Measurements from ENCODE around the gene COLGALT1. TPM values are rescaled to one million over a fixed set of nuclear protein-coding genes. Genes with fewer than 3 reads are reported as not detected.
"Not testable (repeated sequence)": the region's sequence is repeated elsewhere in the genome, so short reads cannot be mapped to it uniquely, and the experiment has no call there.

The COLGALT1 gene
- total RNA-seq = 29.9 TPM
- long read RNA-seq, transcript COLGALT1-202 (2 exons, 2,941 nt) = minor isoform, 17 of 75 reads
- long read RNA-seq, transcript COLGALT1-201 (12 exons, 3,704 nt) = major isoform, 30 of 75 reads
- long read RNA-seq, partial matches to known transcripts = 15 of 75 reads
- long read RNA-seq, other reads (novel, unspliced or antisense) = 13 of 75 reads

DNA sequence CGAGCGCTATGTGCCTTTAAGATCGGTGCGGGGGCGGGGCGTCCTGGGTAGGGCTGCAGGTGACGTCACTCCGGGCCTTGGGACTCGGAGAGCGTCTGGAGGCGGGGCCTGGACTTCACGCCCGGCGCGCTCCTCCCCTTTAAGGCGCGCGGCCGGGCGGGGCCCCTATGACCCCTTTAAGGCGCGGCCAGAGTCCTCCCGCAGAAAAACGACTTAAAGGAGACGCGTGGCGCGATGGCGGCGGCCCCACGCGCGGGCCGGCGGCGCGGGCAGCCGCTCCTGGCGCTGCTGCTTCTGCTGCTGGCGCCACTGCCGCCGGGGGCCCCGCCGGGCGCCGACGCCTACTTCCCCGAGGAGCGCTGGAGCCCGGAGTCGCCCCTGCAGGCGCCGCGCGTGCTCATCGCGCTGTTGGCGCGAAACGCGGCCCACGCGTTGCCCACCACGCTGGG lies at the start of gene COLGALT1:
TSS of gene COLGALT1 (plus strand) at position 170 of the 449 bp plus-strand sequence. CDS start at position 235, 65 bp downstream.
- ATAC-seq (ENCODE audit: poor library complexity) = peak; percentile 96
- peak; percentile 100 for DNase-seq
- intact Hi-C loops (cut with DNase I) = no loop called here

DNA sequence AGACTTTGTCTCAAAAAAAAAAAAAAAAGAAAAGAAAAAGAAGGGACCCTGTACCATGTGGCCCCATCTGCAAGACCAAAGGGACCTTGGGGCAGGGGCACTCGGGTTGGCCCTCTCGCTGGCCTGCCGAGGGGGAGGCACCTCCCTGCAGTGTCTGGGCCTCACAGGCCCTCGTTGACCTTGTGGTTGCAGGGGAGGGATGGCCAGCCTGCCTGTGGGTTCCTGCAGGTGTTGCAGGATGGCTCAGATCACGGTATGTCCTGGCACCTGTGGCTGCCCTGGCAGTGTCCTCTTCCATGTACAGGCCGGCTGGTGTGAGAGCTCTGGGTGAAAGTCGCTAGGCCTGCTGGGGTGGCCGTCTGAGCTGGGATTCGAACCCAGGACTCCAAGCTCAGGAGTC lies 48.7 kb upstream of the COLGALT1 start:
- ATAC-seq (ENCODE audit: poor library complexity) = no peak
- intact Hi-C loops (cut with DNase I) = no loop called here
- no peak for DNase-seq

GRCh38 chr19:17508558-17508933 lies 46.9 kb upstream of the COLGALT1 start:
- ATAC-seq (ENCODE audit: poor library complexity); intact Hi-C loops (cut with DNase I); DNase-seq: not testable (repeated sequence)

GRCh38 chr19:17510220-17510993 lies 45.0 kb upstream of the COLGALT1 start:
- ATAC-seq (ENCODE audit: poor library complexity) (no peak), DNase-seq (no peak)
- intact Hi-C loops (cut with DNase I) = no loop called here

- peak; percentile 82 for ATAC-seq (ENCODE audit: poor library complexity)
- DNase-seq = peak; percentile 93
- intact Hi-C loops (cut with DNase I) = no loop called here
These were observed 43.5 kb upstream of the COLGALT1 start for GRCh38 chr19:17511724-17512573.

DNA sequence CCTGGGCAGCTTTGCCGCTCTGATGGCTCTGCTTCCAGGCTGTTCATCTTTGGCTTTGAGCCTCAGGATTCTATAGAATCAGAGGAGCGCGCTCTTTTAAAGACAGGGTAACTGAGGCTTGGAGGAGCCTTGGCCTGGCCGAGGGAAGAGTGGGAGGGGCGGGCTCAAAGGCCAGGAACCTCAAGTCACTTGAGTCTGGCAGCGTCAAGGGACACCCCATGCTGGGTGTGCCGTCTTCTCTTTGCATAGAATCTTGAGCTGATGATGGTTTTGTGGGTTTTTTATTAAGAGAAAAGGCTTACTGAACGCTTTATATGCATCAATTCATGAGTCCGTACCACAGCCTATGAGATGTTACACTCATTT lies 42.9 kb upstream of the COLGALT1 start:
- ATAC-seq (ENCODE audit: poor library complexity) (no peak), DNase-seq (no peak)
- intact Hi-C loops (cut with DNase I) = no loop called here

DNA sequence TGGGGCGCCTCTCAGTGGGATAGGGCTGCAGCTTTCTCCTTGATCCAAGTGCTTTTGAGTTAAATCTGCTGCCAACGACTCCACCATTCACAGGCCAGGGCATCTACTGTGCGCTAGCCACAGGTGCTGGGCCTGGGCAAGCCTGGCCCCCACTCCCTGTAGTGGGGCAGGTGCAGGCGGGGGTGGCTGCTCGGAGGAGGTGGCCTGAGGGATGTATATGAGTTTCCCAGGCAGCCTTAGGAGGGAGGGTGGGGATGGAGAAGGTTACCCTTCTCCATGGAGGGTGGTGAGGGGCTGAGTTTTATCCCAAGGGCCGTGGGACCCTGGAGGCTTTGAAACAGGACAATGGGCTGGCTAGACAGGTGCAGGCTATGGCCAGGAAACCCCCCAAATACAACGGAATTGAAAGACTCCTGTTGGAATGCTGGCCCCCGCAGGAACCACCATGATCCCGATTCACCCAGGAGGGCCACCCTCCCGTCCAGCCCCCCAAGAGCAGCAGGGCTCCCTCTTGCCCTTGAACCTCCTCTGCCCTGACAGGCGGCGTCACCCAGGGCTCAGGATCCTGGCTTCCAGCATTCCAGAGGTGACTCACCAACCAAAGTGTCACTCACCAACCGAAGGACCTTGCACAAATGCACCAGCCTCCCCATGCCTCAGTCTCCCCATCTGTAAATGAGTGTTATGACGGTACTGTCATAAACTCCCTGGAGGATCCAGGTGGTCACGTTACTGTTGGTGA lies 39.9 kb upstream of the COLGALT1 start:
- ATAC-seq (ENCODE audit: poor library complexity) = no peak
- DNase-seq = no peak
- intact Hi-C loops (cut with DNase I) = no loop called here

DNA sequence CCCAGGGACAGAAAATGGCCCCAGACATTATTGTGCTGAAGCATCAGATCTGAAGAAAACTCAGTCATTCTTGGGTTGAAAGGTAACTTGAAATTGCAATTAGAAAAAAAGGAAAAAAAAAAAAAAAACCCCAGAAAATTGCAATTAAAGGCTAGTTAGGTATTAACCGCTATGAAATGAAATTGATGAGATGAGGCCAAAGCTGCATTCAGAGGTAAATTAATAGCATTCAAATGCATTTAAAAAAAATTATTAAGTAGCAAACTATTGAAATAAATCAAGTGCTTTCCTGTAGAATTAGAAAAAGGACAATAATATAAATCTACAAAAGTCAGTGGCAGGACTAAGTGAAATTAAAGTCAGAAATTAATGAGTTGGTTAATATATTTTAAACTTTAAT lies 37.6 kb upstream of the COLGALT1 start:
- DNase-seq = no peak
- intact Hi-C loops (cut with DNase I) = no loop called here
- ATAC-seq (ENCODE audit: poor library complexity) = no peak

- DNase-seq; intact Hi-C loops (cut with DNase I): not testable (repeated sequence)
These were observed 36.8 kb upstream of the COLGALT1 start for GRCh38 chr19:17518654-17519053.

DNA sequence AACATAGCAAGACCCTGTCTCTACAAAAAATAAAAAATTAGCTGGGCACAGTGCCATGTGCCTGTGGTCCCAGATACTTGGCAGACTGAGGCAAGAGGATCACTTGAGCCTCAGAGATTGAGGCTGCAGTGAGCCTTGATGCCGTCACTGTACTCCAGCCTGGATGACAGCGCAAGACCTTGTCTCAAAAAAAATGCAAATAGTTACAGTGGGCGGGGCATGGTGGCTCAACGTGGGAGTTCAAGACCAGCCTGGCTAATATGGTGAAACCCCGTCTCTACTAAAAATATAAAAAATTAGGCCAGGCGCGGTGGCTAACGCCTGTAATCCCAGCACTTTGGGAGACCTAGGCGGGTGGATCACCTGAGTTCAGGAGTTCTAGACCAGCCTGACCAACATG lies 35.5 kb upstream of the COLGALT1 start:
- ATAC-seq (ENCODE audit: poor library complexity) = no peak
- intact Hi-C loops (cut with DNase I) = no loop called here

More at GRCh38 chr19:17518654-17519053, 36.8 kb upstream of the COLGALT1 start:
- not testable (repeated sequence) for ATAC-seq (ENCODE audit: poor library complexity)

GRCh38 chr19:17520865-17521264 lies 34.6 kb upstream of the COLGALT1 start:
- ATAC-seq (ENCODE audit: poor library complexity) = no peak
- no peak for DNase-seq
- intact Hi-C loops (cut with DNase I) = no loop called here

More for the DNA sequence above, 35.5 kb upstream of the COLGALT1 start:
- no peak for DNase-seq

DNA sequence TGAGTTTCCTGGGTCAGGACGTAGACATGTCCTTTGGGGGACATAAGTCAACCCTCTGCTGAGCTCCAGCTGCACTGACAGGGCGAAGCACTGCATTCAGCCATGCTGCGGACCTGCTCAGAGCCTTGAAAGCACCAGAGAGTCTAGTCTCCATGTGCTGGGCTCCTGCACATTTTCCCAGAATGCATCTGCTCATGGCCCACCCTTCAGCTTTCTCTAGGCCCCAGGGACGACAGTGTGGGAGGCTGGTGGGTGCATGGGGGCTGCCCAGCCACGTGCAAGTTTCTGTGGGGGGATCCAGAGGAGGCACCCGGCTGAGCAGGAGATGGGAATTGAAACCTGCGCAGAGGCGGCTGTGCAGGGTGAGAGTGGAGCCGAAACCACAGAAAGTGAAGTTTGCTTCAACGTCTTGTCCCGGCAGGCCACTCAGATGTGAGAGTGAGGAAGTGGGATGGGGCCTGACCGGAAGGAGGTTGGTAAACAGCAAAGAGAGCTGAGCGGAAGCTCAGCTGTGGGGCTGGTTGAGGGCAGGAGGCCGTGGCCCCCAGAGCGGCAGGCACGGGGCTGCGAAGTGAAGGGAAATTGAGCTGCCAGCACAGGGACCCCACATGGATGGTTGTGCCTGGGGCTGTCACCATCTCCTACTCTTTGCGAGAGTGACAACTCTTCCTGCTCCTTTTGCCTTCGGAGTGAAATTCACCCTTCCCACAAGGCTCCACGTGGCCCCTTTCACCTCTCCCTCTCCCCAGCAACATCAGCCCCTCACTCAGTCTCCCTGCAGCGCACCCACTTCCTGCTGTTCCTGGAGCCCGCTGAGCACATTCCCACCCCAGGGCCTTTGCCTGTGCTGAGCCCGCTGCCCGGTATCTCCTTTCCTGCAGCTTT lies 32.2 kb upstream of the COLGALT1 start:
- ATAC-seq (ENCODE audit: poor library complexity) (peak; percentile 80), DNase-seq (peak; percentile 76)
- intact Hi-C loops (cut with DNase I) = no loop called here

DNA sequence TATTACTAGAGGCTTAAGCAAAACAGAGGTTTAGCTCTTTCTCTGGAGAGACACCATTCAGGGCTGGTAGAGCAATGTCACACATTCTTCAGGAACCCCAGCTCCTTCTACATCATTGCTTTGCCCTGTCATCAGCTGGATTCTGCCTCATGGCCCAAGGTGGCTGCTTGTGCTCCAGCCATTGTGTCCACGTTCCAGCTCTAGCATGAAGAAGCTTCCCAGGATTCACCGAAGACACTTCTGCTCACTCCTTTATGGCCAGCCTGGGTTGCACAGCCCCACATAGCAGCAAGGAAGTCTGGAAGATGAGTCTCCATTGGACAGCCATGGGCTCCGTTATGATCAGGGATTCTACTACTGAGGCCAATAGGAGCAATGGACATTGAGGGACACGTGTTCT lies 30.8 kb upstream of the COLGALT1 start:
- DNase-seq (no peak), ATAC-seq (ENCODE audit: poor library complexity) (no peak)
- intact Hi-C loops (cut with DNase I) = no loop called here

GRCh38 chr19:17525141-17525540 lies 30.3 kb upstream of the COLGALT1 start:
- intact Hi-C loops (cut with DNase I) = no loop called here
- no peak for ATAC-seq (ENCODE audit: poor library complexity)
- DNase-seq = no peak

DNA sequence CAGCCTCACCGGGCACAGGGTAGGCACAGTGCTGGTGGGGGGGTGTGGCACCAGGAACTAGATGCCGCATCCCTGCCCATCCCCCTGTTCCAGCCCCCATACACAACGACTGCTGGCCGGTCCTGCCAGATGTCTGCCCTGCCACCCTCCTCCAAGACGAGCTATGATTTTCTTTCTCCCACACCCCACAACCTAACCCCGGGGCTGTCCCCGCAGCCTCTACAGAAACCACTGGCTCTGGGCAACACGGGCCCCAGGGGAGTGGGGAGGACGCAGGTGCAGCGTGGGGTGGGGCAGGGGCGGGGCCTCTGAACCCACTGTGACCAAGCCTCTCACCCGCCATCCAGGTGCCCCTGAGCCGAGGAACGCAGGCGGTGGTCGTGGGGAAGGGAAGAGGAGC lies 28.5 kb upstream of the COLGALT1 start:
- intact Hi-C loops (cut with DNase I) = no loop called here
- ATAC-seq (ENCODE audit: poor library complexity) = no peak
- DNase-seq = no peak

DNA sequence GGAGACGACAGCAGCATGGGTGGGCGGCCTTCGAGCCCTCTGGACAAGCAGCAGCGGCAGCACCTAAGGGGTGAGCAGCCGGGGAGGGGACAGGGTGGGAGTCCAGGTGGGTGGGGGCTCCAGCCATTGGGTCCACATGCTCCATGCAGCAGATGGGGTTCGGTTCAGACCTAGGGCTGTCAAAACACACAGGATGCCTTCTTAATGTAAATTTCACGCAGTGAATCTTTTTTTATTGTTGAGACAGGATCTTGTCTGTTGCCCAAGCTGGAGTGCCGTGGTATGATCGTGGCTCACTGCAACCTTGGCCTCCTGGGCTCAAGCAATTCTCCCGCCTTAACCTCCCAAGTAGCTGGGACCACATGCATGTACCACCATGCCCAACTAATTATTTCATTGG lies 28.1 kb upstream of the COLGALT1 start:
- intact Hi-C loops (cut with DNase I) = no loop called here
- no peak for ATAC-seq (ENCODE audit: poor library complexity)
- no peak for DNase-seq

DNA sequence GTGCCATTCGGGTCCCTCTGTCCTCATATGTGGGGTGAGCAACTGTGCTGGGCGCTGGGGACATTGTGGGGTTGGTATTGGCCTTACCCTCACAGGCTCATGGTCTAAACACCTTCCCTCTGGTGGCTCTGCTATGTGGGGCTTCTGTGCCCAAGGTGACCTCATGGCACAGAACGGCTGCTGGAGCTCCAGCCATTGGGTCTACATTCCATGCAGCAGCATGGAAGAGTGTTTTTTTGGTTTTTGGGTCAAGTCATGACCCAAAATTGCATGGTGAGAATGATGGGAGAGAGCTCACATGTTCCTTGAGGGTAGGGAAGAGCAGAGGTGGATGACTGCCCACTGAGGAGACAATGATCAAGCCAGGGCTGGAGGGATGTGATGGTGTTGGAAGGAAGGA lies 26.8 kb upstream of the COLGALT1 start:
- intact Hi-C loops (cut with DNase I) = no loop called here
- ATAC-seq (ENCODE audit: poor library complexity) = no peak
- no peak for DNase-seq

Data from Right ventricle myocardium superior (tissue), 1 donor.